K562 (cell line): ENCODE results near the gene OSGEP. TPM values are rescaled to one million over a fixed set of nuclear protein-coding genes. Genes with fewer than 3 reads are reported as not detected.

Experiments used
- CBFA2T3 ChIP-seq: fragments of 450-650 bp; IDR thresholded peaks from 2 replicates; pipeline ENCODE4 v1.6.1; 2017
- CHD7 ChIP-seq: fragments of 200-600 bp; sonication (generic); IDR thresholded peaks from one replicate; pipeline ENCODE4 v1.6.1; 2012; ENCODE audit warnings: mild to moderate bottlenecking, low read depth, low read length, inconsistent platforms
- COPS2 ChIP-seq: fragments of 450-650 bp; conservative IDR thresholded peaks from 2 replicates; pipeline ENCODE4 v1.6.1; 2016; ENCODE audit warnings: mild to moderate bottlenecking, moderate library complexity
- JUND ChIP-seq, 2 experiments: IDR thresholded peaks; 2 replicates in 1 of 2; 3 replicates in 1 of 2; pipeline ENCODE4 v1.6.1; 2011; ENCODE audit warnings: borderline replicate concordance in 2 of 2, low read depth in 2 of 2, low read length in 2 of 2, improper control_type of control experiment in 1 of 2, missing biosample characterization in 1 of 2, missing genetic modification characterization in 1 of 2, missing genetic modification reagents in 1 of 2
- KAT7 ChIP-seq: sonication (generic); formaldehyde crosslinking; IDR thresholded peaks from 2 replicates; pipeline ENCODE4 v1.8.0; 2022; ENCODE audit warnings: missing genetic modification reagents, mild to moderate bottlenecking, borderline replicate concordance
- NFE2 ChIP-seq: IDR thresholded peaks from 2 replicates; pipeline ENCODE4 v1.6.1; 2014; ENCODE audit warnings: antibody characterized with exemption, low read depth
- RBM39 ChIP-seq: fragments of 200-400 bp; formaldehyde crosslinking; optimal IDR thresholded peaks from 2 replicates; pipeline ENCODE3; 2018; ENCODE audit warnings: low read depth, low read length
- SNRNP70 ChIP-seq: fragments of 200-400 bp; formaldehyde crosslinking; optimal IDR thresholded peaks from 2 replicates; pipeline ENCODE3; 2017; ENCODE audit warnings: low read depth, low read length
- TRIM28 ChIP-seq: fragments of 450-650 bp; IDR thresholded peaks from 2 replicates; pipeline ENCODE4 v1.6.1; 2017
- ZNF232 ChIP-seq: sonication (generic); formaldehyde crosslinking; IDR thresholded peaks from 2 replicates; pipeline ENCODE4 v1.8.0; 2022; ENCODE audit warnings: mild to moderate bottlenecking, missing genetic modification reagents
- polyA plus RNA-seq, 8 experiments: library from polyadenylated mRNA; depleted of rRNA in 4 of 8; stranded (reverse) in 5 of 8; unstranded in 3 of 8; fragments of >200 nt; fragmentation: Nextera tagmentation in 2 of 8; fragmentation: Illumina TruSeq in 1 of 8; extraction: Ambion mirVana in 2 of 8; extraction: Trizol in 1 of 8; gene quantifications; 2 replicates each; pipeline versions ENCODE4 v1.2.1 to v1.2.3, GENCODE V29; 2011 to 2014; ENCODE audit warnings: inconsistent platforms in 1 of 8, missing spikeins in 1 of 8
- total RNA-seq, 7 experiments: library from RNA; depleted of rRNA in 6 of 7; stranded (reverse); fragments of >200 nt in 6 of 7; fragmentation: Illumina TruSeq in 2 of 7; extraction: Trizol in 2 of 7; gene quantifications; 2 replicates each; pipeline versions ENCODE4 v1.2.1 to v1.2.3, GENCODE V29; 2011 to 2021; ENCODE audit warnings: low replicate concordance in 1 of 7
- TF ChIP-seq, protein P1 (sequence below): fragments of 200-800 bp; sonication (Bioruptor generic); IDR thresholded peaks from 2 replicates; pipeline ENCODE4 v1.6.1; 2016; ENCODE audit warnings: missing genetic modification characterization, missing compliant biosample characterization

The OSGEP gene
- total and polyA plus RNA-seq, 9 of the 15 experiments (the other 6 are each of a cell fraction or from before 2014, with no cell fraction given), result 32.1 to 59.2 (median 44.1) TPM

DNA sequence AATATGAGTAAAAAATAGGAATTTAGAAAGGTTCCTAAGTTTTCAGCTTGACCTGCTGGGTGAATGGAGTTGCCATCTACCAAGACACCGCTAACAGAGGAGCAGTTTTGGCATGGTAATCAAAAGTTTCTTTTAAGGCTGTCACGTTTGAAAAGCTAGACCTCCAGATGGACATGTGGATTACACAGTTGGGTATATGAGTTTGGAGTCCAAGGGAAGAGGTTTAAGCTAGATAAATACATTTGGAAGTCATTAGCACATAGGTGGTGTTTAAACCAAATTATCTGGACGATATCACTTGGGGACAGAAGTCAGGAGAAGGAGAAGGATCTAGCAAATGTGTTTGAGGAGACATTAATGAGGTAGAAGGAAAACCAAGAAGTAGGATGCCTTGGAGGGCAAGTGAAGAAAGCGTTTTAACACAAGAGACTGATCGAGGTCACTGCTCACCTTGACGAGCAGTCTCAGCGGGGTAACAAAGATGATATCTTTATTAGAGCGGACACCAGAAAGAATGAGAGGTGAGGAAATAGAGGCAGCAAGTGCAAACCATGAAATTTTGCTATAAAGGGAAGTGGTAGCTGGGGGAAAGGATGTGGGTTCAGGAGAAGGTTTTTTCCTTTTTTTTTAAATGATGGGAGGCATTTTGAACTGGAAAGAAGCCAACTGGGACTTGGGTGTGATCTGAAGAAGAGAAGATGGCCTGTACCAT, 32.2 kb upstream of the OSGEP start (continued):
- TF ChIP-seq CHD7 (no peak), KAT7 (CRISPR knock-in tag) (no peak), COPS2 (no peak), NFE2 (no peak), CBFA2T3 (peak; percentile 76), SNRNP70 (no peak), RBM39 (no peak), JUND (IDR thresholded peaks at IDR 0.05; ENCODE audit: borderline replicate concordance, low read depth, low read length) (no peak), JUND (tag; IDR thresholded peaks at IDR 0.05; ENCODE audit: borderline replicate concordance, low read depth, low read length) (no peak), ZNF232 (CRISPR knock-in tag) (no peak), TRIM28 (no peak)
- TF ChIP-seq, protein P1, sequence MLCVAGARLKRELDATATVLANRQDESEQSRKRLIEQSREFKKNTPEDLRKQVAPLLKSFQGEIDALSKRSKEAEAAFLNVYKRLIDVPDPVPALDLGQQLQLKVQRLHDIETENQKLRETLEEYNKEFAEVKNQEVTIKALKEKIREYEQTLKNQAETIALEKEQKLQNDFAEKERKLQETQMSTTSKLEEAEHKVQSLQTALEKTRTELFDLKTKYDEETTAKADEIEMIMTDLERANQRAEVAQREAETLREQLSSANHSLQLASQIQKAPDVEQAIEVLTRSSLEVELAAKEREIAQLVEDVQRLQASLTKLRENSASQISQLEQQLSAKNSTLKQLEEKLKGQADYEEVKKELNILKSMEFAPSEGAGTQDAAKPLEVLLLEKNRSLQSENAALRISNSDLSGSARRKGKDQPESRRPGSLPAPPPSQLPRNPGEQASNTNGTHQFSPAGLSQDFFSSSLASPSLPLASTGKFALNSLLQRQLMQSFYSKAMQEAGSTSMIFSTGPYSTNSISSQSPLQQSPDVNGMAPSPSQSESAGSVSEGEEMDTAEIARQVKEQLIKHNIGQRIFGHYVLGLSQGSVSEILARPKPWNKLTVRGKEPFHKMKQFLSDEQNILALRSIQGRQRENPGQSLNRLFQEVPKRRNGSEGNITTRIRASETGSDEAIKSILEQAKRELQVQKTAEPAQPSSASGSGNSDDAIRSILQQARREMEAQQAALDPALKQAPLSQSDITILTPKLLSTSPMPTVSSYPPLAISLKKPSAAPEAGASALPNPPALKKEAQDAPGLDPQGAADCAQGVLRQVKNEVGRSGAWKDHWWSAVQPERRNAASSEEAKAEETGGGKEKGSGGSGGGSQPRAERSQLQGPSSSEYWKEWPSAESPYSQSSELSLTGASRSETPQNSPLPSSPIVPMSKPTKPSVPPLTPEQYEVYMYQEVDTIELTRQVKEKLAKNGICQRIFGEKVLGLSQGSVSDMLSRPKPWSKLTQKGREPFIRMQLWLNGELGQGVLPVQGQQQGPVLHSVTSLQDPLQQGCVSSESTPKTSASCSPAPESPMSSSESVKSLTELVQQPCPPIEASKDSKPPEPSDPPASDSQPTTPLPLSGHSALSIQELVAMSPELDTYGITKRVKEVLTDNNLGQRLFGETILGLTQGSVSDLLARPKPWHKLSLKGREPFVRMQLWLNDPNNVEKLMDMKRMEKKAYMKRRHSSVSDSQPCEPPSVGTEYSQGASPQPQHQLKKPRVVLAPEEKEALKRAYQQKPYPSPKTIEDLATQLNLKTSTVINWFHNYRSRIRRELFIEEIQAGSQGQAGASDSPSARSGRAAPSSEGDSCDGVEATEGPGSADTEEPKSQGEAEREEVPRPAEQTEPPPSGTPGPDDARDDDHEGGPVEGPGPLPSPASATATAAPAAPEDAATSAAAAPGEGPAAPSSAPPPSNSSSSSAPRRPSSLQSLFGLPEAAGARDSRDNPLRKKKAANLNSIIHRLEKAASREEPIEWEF (CRISPR knock-in tag), result no peak
